CD4-positive, alpha-beta T cell treated with Interferon gamma for 1 hour (primary cell): ENCODE data around the gene GATB.
"Not testable (repeated sequence)": the region's sequence is repeated elsewhere in the genome, so short reads cannot be mapped to it uniquely, and the experiment has no call there.

Experiments
- DNase-seq: peaks from one replicate; pipeline ENCODE4 v3.0.0-alpha.2; 2020

GATB gene

GRCh38 chr4:151784706-151785105 is 23.9 kb upstream of the GATB start:
- DNase-seq: no peak

GRCh38 chr4:151783867-151784266 is 23.1 kb upstream of the GATB start:
- DNase-seq: no peak

GRCh38 chr4:151782296-151782695 is 21.5 kb upstream of the GATB start:
- DNase-seq: no peak

GRCh38 chr4:151781026-151781425 is 20.2 kb upstream of the GATB start:
- no peak for DNase-seq

- DNase-seq: no peak
Measured at GRCh38 chr4:151777471-151777870, 16.7 kb upstream of the GATB start.

- no peak for DNase-seq
Measured at GRCh38 chr4:151774324-151774723, 13.5 kb upstream of the GATB start.

- no peak for DNase-seq
Measured at GRCh38 chr4:151772274-151772673, 11.5 kb upstream of the GATB start.

DNA sequence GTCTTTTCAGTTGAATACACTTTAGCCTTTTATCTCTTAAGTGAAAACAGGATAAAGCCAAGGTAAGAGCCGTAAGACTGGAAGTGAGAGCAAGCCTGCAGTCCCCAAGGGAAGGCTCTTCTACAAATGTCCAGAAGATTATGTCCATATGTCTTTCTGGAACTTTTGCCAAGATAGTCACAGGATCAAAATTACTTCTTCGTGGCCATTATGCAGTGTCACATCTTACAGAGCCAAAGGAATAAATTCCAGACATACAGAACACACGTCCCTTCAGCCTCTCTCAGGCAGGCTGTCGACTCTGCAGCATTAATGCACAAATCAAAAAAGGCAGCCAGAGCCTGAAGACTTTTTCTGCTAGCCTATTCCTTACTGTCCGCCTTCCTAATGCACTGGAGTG is 10.9 kb upstream of the GATB start:
- no peak for DNase-seq

DNA sequence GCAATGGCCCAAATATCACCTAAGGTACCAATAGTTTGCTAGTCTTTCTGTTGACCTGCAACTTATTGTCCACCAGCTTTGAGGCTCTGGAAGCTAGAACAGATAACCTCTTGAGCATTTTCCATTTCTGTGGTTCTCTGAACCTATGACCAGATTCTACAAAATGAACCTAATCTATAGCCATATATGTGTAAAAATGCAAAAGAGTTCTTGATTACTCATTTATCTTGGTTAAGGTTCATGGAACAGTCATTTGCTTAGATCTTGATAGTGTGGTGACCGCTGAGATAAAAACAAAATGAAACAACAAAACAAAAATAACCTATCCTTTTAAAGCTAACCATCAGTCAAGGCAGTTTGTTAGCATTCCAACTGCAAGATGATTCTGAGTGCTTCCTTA is 9.3 kb upstream of the GATB start:
- no peak for DNase-seq

- no peak for DNase-seq
Measured at GRCh38 chr4:151768835-151769234, 8.0 kb upstream of the GATB start.

GRCh38 chr4:151766691-151767090 is 5.9 kb upstream of the GATB start:
- no peak for DNase-seq

- DNase-seq: no peak
Measured at GRCh38 chr4:151760002-151760401, 805 bp downstream of the GATB start.

DNA sequence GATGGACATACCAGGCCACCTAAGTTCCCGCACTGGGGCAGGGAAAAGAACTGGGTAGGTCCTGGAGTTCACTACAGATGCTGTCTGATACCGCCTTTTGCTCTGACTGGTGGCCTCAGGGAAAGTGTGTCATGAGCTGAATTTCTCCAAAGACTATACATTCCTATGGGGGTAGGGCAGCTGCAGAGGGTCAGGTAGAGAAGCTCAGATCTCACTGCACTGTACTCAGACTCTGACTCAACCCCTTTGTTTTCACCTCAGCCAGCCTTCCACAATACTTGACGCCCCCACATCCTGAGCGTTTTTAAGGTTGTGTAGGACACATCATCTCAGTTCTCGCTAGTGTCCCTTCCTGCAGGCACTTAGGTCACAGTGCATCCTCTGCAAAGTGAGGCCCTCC is 7.8 kb downstream of the GATB start:
- DNase-seq: no peak

GRCh38 chr4:151750156-151750555 is 10.7 kb downstream of the GATB start:
- no peak for DNase-seq

DNA sequence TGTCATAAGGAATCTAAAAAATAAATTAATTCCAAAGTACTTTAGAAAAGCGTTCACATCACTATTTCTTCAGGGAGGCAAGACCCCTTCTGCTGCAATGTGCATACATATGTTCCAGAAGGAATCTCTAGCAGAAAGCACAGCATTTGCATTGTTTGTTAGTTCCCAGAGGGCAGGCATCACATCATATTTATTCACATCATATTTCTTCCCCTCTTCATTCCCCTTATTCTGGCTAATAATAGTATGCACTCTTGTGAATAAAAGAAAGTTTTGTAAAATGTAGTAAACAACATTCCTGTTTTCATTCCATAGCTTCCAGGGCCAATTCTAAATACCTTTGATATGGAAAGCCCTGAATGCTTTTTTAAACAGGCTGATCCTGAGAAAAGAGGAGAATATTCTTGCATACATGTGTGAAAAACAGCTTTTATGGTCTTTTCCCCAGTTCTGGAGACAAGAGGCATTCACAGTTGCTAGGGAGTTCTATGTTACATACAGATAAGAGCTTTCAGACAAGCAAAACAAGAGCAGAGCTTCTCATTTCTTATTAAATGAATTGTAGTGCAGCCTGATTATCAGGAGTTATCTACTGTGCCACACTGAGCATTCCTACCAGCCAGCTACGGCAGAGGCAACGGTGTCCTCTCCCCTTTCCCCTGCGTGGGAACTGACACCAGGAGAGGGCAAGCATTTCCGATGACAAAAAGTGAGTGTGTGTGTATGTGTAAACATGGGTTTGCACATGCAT is 15.2 kb downstream of the GATB start:
- DNase-seq: no peak

GRCh38 chr4:151744614-151745013 is 16.2 kb downstream of the GATB start:
- no peak for DNase-seq

GRCh38 chr4:151743894-151744293 is 16.9 kb downstream of the GATB start:
- DNase-seq: no peak

DNA sequence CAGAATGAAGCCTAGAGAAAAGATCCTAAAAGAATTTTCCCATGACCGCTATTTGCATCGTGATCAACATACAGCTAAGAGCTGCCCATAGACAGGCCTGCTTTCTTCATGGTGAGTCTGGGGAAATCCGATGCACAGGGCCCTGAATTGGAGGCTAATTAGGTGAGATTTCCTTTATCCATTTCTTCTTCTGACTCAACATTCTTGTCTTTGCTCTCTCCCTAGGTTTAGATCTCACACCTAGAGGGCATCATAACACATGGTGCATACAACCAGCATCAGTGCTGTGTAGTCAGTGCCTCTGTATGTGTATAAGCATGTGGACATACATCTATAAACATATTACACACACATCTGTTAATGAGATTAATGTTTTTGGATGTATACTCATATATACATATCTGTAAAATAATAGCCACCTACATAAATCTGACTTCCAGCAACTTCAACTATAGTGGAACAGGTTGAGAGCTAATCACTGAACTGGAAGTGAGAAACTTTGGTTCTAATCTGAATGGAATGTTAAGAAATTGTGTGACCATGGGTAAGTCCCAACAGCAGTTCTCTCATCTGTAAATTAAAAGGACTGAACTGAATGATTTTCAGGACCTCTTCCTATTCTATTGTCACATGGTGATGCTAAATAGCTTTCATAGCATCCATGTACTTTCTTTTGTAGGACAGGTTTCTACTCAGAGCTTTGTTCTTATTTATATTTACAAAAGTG is 17.5 kb downstream of the GATB start:
- DNase-seq: no peak

DNA sequence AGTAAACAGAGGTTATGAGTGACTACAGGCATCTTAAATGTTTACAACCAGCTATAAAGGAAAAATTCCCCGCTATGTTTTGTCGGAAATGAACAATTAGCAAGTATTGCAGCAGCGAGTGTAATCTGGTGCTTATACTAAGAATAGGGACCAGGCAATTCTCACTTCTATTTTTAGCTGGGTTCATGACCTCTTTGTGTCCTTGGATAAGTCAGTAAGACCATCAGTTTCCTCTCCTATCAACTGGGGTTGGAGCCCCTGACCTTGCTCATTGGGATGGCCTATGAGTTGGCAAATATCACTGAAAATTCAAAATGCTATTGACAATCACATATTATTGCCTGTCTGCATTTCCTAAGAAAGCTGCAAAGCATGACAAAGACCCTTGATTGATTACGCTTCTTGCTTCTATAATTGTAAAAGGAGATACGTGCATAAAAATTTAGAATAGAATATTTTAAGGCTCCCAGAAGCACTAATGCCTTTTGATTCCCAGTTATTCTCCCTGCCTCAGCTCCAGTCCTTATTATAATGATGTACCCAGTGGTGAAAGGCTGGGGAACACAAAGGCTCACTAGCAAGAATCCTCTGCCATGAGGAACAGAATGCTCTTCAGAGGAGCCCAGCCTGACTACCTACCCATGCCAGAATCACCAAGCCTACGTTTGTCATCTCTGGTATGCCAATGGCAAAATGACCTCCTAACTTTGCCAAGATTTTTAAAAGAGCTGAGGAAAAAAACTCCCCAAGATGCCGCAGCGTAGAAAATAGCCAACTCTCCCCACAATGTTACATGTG is 21.9 kb downstream of the GATB start:
- no peak for DNase-seq

DNA sequence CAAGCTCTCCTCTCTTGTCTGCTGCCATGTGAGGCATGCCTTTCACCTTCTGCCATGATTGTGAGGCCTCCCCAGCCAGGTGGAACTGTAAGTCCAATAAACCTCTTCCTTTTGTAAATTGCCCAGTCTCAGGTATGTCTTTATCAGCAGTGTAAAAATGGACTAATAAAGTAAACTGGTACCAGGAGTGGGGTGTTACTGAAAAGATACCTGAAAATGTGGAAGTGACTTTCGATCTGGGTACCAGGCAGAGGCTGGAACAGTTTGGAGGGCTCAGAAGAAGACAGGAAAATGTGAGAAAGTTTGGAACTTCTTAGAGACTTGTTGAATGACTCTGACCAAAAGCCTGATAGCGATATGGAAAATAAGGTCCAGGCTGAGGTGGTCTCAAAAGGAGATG is 24.0 kb downstream of the GATB start:
- not testable (repeated sequence) for DNase-seq

GRCh38 chr4:151736361-151736760 is 24.4 kb downstream of the GATB start:
- DNase-seq: no peak

DNA sequence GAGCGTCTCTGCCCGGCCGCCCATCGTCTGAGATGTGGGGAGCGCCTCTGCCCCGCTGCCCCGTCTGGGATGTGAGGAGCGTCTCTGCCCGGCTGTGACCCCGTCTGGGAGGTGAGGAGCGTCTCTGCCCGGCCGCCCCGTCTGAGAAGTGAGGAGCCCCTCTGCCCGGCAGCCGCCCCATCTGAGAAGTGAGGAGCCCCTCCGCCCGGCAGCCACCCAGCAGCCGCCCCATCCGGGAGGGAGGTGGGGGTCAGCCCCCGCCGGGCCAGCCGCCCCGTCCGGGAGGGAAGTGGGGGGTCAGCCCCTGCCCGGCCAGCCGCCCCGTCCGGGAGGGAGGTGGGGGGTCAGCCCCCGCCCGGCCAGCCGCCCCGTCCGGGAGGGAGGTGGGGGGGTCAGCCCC is 29.1 kb downstream of the GATB start:
- not testable (repeated sequence) for DNase-seq

GRCh38 chr4:151729731-151730559 is 30.9 kb downstream of the GATB start:
- no peak for DNase-seq
